PC-9 (cell line): Measurements from ENCODE around the gene STX16.

Experiments used
- CTCF ChIP-seq: fragments of 200-600 bp; sonication (generic); conservative IDR thresholded peaks from 2 replicates; pipeline ENCODE4 v1.6.1; 2017; ENCODE audit warnings: mixed run types, antibody characterized with exemption, mild to moderate bottlenecking, moderate library complexity
- EZH2 ChIP-seq: fragments of 200-600 bp; sonication (generic); IDR thresholded peaks from 2 replicates; pipeline ENCODE4 v1.8.0; 2017; ENCODE audit warnings: antibody characterized with exemption, low read depth

GRCh38 chr20:58670659-58671058, 19.6 kb downstream of the STX16 start:
- TF ChIP-seq CTCF (no peak), EZH2 (no peak)
